HG03378 (cell line): ENCODE measurements around the gene HAND2.

Experiments
- ATAC-seq: cut with Tn5 transposase; IDR thresholded peaks from one replicate; pipeline ENCODE4 v1.9.1; 2021; ENCODE audit warnings: mild to moderate bottlenecking, moderate library complexity; ENCODE audit not compliant: unreplicated experiment

The HAND2 gene

DNA sequence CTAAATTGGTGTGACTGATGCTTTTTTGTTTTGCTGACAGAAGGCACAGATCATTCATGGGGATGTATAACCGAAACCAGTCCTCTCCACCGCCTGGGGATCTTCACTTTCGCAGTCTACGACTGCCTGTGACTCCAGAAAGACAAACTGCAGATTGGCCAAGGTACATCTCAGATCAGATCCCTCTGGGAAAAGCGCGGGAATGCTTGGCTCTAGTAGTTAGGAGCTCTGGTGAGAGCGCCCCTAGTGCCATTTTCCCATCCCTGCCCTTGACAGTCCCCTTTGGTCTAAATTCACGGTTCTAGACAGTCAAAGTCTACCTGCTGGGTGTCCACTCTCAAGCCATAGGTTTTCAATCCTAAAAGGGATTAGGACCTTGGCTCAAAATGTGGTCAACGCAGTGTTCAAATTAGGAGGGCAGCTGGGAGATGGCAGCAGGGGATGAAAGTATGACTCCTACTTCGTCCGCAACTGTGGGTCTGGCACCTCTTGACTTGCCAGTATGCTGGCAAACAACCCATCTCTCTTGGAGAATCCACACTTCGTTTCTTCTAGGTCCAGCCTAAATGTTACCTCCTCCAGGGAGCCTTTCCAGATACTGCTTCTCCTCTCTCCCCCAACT is 6.9 kb upstream of the HAND2 start:
- no peak for ATAC-seq

DNA sequence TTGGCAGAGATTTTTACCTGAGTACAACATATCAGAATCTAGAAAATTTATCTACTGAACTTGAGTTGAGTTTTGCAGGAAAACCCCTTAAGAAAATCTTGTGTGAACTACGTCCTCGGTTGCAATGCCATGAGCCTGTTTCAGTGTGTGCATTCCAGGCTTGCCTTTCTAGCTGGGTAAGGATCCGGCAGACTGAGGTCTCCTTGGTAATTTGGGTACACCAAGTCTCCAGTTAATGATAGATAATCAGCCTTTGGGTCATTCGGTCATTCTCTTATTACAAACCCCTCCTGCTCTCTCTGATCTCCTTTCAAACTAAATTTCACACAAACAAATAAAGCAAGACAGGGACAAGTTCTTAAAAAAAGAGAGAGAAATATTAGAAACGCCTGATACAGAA is 5.9 kb upstream of the HAND2 start:
- no peak for ATAC-seq

DNA sequence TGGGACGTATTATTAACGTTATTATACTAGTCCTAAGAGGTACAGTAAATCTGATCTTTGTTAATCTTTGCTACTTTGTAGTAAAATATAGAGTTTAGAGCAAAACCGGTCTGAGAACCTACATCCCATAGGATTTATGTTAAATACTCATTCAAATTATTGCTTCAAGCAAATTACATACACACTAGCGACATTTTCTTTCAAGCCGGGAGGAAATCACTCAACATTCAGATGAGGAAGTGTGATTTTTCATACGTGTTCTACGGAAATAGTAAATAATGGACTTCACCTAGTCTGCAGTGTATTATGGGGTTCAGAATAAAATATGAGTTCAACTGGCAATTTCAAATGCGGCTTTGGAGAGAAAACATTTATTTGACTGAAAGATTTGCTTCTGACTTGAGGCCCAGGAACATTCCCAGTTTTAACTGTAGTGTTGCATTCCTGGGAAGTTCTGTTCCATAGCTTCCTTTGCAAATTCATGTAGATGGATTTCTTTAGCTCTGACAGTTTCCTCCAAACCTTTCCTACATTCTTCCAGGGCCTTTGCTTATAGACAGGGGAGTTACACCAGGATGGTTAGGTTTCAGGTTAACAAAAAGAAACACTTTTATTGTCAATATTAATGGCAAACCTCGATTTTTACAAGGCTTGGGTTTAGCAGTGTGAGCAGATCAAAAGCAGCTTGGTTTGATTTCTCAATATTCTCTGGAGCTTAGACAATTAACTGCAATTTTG is 5.3 kb upstream of the HAND2 start:
- ATAC-seq = no peak

DNA sequence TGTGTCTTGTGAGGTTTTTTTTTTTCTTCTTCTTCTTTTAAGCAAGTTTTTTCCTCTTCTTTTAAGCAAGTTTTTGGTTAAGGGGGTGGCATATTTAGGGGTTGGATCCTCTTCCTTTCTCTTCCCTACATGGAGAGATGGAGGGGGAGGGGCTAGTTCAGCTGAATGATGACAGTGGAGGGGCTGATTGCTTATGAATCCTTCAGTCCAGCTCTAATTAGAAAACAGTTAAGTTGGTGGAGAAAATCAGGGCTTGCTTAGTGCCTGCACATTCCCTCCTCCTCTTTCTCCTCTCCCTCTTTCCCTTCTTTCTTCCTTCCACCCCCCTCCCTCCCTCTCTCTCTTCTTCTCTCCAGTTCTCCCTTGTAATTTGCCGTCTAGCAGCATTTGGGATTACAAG is 4.4 kb upstream of the HAND2 start:
- ATAC-seq = no peak

DNA sequence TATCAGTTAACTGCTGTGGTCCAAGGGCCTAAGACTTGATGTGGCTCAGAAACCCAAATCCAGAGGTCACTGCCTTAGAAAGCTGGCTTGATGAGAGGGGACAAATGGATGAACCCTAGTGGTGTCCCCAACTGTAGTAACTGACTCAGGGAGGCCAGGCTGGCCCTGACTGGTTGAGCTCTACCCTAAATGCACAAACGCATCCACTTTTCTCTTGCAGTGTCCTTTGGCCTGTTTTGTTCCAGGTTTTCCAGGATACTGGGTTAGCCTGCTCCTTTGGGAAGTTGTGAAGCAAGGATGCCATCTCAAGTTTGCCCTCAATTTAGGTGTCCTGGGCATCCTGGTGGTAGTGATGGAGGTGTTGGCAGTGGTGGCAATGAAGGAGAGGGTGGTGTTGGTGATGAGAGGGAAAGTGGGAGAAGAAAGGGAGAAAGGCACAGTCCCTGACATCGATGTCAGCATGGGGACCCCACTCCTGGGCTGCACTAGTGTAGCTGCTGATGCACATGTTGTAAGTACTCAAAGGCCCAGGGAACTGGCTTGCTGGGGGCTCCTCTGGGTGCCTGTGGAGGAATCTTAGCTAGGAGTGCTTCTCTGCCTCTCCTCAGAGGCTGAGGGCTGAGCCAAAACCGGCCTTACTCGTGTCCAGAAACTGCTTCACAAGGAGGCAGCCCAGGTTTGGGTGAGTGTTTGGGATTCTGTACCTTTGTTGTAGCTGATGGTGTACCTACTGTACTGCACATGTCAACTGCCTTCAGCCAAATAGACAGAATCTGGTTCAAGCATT is 2.9 kb upstream of the HAND2 start:
- ATAC-seq = no peak

DNA sequence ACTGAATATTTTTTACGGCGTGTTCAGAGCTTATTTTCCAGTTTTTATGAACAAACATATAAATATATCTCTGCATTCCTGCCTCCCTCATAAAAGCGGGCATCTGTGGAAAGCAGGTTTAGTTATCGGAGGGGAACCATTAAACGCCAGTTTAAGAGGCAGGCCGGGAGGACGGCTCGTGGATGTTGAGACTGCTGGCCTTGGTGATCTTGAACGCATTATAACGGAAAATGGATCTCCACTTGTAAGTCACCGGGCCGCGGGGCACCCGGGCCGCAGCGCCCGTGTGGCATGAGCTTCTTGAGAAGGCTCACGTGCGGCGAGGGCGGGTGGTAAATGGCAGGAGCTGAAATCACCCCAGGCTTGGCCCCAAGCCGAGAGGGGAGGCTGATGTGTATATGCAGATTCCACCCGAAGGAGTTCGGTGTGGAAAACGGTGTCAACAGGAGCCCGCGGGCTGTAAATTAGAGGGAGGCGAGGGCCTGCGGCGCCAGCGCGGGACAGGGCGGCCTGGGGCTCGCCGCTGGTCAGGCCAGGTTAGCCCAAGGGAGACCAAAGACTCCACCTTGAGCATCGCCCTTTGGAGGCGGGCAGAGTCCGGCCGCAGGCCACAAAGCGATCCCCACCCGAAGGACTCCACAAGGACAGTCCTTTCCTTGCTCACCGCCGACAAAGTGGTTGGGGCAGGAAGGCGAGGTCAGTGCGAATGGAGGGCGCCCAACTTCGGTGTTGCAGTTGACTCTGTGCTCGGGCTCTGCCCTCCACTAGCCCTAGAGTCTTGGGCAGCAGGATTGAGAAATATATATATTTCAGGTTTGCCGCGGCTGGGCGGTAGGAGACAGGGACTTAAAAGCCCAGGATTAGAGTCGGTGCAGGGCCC is 1.3 kb upstream of the HAND2 start:
- no peak for ATAC-seq

DNA sequence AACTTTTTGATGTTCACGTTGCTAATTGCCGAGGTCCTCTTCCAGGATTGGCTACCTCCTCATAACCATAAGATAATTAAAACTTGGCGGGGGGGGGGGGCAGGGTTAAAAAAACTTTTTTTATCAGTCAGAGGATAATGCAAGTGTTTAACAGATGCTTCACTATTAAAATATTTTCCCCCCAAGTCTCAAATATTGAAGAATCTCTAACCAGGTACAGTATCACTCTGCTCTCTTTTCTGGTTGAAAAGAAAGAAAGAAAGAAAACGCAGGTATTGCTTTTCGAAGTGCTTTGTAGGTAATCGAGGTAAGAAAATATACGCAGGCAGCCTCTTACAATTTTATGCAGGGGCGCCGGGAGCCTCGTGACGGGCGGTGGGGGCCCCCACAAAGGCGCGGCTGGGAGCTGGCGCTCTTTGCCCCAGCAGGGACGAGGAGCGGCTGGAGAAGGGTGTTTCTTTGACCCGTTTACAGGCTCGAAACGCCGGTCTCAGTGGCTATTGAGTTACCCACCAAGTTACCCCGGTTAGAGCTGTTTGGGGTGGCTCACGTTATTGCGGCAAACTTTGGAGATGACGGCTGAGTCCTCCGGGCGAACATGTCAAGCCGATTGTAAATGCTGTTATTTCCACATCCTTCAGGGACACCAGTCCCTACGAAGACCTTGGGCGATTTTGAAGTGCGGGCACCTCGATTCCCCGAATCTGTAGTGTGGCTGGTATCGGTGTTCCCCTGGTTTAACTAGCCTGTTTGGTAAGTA is 477 bp upstream of the HAND2 start:
- ATAC-seq = no peak

DNA sequence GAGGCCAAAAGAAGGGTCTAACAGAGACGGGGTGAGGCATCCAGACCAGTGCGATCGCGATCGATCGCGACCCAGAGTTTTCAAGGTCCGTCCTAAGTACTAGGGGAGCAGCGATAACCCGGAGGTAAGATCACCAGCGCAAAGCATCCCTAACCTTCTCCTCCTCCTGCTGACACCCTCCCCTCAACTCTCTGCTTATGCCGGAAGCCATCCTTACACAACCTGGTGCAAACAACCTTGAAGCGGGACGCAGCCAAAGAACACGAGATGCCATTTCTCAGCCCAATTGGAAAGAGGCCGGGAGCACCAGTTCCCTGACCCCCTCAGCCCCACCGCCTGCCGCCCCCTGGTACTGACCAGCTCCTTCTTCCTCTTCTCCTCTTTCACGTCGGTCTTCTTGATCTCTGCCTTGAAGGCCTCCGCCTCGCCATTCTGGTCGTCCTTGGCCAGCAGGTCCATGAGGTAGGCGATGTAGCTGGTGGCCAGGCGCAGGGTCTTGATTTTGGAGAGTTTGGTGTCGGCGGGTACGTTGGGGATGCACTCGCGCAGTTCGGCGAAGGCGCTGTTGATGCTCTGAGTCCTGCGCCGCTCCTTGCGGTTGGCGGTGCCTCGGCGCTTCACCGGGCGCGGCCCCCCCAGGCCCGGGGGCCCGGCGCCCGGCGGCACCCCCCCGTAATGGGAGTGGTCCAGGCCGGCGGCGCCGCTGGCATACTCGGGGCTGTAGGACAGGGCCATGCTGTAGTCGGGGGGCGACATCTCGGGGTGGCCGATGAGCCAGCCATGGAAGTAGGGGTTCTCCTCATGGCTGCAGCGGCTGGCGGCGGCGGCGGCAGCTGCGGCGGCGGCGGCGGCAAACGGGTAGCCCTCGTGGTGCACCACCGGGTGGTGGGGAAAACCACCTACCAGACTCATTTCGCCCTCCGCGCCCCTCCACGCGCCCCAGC is 1.4 kb downstream of the HAND2 start:
- no peak for ATAC-seq

DNA sequence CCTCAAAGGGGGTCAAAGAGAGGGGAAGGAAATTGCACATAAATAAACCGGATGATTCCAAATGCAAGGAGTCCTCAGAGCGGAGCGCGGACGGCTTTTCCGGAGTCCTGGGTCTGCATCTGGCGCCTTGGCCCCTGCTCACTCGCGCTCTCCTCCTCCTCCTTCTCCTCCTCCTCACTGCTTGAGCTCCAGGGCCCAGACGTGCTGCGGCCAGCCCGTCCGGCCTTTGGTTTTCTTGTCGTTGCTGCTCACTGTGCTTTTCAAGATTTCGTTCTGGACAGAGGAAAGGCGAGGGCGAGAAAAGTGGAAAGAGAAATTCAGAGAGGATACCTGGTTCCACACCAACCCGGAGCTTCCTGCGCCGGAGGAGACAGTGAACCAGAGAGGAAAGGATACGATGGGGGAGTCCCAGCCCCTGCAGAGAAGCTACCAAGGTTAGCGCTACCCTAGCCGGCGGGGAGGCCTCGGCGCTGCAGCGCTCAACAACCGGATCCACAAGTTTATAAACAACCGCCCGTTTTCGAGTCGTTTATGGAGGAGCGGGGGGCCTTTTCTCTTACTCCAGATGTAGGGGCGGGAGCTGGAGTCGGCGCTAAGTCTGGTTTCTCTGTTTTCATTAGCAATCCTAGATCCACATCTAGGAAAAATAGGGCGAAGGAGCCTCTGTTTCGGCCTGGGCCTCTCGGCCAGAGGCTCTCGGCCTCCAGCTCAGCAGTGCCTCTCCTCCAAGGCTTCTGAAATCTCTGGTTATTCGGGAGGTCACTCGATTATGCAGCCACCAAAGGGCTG is 2.7 kb downstream of the HAND2 start:
- no peak for ATAC-seq

DNA sequence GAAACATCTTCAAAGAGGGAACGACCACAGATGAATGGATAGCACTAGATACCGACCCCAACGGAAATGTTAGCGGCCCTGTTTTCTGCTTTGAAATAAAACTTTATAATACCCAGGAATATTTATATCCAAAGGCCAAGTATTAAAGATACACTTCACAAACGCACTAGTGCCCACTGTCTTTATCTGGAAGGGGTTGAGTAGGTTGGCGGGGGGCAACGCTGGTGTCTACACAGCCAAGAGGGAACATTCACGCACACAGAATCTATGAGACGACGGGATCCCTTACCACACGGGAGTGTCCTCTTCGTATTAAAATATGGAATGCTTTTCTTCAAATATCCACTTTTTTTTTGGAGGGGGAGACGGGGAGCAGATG is 3.3 kb downstream of the HAND2 start:
- no peak for ATAC-seq

DNA sequence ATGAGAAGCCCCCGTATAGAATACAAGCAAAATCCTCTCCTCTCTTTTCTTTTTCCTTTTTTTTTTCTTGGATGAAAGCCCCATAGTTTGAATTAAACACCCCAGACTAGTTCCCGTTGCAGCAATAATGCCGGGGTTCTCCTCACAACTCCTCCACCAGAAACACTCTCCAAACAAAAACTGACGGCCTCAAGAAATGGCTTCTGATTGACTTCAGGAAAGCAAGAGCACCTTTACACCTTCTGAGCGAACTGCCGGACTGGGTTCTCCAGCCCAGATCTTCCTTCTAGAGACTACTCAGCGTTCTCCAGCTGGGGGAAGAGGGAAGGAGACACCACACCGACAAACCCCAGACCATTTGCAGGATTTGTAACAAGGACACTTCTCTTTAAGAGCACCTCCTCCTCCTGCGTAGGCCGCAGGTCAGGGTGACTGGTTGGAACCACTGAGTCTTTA is 4.0 kb downstream of the HAND2 start:
- ATAC-seq = no peak

DNA sequence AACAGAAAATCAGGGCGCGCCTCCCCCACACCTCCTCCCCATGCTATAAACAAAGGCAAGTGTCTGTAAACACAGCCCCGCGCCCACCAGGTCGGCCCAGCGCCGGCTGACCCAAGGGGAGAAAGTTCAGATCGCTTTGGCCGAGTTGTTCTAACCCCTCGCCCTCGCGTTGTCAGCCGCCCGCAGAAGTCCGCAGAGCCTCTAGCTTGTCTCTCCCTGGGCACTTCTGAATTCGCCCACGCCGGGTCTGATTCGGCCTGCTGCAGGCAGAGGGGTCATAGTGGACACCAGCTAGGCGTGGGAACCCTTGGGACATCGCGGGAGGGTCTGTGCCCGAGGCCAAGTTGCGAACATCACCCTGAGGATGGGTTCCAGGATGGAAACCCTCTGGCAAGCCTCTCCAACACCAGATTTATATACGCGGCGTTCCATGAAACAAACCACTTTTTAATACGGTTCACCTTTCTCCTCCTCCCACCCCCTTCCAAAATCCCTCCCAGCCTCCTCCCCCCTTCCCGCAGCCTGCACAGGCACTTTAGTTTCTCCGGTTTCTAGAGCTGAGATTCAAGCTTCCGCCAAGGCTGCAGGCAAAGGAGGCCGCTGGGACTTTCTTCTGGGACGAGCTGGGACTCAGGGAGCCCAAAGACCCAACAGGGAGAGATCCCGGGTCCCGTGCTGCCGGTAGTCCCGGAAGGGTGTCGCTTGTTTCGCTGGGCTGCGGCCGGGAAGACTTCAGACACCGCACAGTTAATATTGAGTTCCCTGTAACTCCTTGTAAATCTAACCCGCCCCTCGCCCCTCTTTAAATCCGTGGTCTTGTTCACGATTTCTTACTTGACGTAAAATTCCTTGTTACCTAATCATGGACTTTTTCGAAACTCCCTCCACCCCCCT is 4.7 kb downstream of the HAND2 start:
- ATAC-seq = no peak

DNA sequence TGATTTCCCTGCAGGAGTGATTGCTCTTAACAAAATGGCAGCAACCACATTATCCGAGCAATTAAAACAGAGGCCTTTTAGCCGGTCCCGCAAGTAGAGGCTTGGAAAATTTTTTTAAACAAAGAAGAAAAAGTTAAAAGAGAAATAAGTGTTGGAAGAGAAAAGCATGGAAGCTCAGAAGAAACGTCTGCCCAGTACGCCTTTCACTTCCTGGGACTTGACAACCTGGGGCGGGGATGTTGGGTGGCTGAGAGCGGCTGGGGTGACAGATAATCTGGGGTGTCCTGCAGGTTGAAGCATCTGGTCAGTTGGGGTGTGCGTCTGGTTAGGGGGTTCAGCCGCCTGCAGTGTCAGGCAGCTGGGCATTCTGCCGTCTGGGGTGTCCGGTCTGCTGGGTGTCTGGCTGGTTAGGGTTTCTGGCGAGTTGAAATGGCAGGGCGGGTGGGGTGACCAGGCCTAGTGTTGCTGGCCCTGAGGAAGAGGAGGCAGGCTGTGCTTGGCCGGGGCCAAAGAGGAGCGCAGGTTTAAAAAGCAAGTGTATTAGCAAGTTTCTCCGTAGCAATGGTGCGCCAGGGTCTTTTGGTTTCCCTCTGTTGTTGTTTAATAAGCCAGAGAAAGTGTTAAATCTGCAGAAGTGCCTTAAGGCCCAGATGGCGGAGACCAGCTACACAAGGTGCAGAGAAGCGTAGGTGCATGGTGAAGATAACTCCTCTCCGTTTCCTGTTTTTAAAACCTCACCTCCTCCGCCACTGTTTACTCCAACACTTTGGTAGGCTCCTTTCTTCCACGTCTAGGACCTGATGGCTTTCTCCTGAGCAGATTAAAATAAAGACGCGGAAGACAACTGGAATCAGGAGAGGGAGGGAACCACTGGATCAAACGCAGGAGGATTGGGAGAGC is 5.6 kb downstream of the HAND2 start:
- ATAC-seq = no peak

DNA sequence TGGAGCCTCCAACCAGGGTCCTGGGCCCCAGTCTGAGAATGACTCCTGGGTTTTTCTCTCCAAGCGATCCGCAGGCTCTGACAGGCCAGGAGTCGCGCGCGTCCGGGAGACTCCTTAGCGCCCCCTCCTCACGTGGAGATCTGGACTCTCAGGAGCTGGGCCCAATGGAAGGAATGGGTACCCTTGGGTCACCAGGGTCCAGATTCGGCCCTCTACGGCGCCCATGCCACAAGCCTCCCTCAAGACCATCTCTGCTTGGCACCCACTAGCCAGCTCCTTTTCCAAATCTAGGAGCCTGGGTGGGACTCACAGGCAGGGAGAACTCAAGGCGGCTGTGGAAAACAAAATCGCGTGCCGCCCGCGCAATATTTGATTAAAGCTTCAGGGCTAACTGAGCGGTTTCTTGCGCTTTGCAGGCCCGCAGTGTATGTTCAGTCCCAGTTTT is 7.1 kb downstream of the HAND2 start:
- ATAC-seq = no peak

DNA sequence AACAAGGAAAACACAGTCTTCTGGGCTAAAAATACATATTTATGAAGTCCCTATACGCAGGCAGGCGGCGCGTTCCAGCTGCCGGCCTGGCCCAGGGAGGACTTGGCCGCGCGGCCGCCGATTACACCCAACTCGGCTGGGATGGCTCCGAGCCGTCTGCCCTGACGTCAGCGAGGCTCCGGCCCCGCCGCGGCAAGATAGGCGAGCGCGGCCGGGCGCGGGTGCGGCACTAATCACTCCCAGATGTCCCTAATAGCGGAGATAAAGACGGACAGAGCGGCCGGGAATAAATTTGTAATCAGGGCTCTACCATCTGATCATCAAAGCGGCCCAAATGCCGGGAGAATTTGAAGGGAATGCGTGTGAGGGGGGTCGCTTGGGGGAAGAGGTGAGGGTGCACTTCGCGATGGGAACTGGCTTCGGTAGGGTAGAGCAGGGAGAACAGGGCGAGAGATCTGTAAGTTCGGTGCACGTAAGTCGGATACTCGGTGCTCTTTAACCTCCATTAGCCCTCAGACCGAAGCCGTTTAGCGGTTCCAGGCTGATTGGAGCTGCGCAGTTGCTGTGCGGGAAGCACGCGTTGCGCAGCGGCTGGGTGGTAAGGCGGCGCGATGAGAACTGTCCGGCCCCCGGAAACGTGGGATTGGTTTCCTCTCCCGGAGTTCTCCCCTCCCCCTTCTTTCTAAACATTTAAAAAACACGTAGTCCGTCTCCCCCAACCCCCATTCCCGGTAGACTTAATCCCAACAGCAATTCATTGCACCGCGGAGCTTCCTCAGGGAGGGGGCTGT is 7.7 kb downstream of the HAND2 start:
- no peak for ATAC-seq
